ENCODE results near the gene CSTF2T.

The CSTF2T gene

DNA sequence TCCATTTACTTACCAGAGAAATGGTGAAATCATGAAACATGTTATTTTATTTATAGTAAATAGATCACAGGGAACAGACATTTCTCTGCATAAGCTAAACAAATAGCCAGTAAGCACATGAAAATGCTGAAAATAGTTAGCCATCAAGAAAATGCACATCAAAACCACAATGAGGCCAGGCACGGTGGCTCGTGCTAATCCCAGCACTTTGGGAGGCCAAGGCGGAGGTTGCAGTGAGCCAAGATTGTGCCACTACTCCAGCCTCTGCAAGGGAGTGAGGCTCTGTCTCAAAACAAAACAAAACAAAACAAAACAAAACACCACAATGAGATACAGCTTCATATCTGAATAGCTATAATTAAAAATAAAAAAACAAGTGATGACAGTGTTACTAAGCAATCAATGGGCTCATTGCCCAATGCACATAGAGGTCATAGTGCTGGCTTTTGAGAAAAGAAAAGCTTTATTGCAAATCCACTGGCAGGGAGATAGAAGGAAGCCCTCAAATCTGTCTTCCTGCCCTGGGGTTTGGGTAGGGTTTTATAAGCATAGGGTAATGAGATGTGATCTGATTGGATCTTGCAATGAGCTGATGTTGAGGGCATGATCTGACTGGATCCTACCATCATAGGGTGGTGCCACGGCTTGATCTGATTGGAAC is 16.2 kb downstream of the CSTF2T start:
- Histone ChIP-seq H3K79me2 (ENCODE audit: control insufficient read depth, low read length) (no peaks in the 10 kb centered on the region), H3F3A (ENCODE audit: control insufficient read depth, insufficient read depth) (no peaks in the 10 kb centered on the region), H4K20me1 (ENCODE audit: control insufficient read depth, insufficient read depth, low read depth, low read length) (no peaks in the 10 kb centered on the region), H3K4me3 (ENCODE audit: low read length) (no peak overlapping the region), H3K9me2 (replicated peaks; ENCODE audit: control insufficient read depth, low read length) (no peaks in the 10 kb centered on the region), H3K9me3 (ENCODE audit: control insufficient read depth, insufficient read depth, low read length) (no peaks in the 10 kb centered on the region), H3K36me3 (ENCODE audit: control insufficient read depth, low read length) (no peaks in the 10 kb centered on the region), H3K4me1 (ENCODE audit: control insufficient read depth, low read length) (no peaks in the 10 kb centered on the region), H3K27me3 (ENCODE audit: control insufficient read depth, low read length) (peaks cover 4% of the 10 kb centered on the region), H3K27ac (ENCODE audit: low read depth, low read length) (no peak overlapping the region), H3K4me2 (ENCODE audit: low read length) (no peak overlapping the region)
- TF ChIP-seq, protein P1, sequence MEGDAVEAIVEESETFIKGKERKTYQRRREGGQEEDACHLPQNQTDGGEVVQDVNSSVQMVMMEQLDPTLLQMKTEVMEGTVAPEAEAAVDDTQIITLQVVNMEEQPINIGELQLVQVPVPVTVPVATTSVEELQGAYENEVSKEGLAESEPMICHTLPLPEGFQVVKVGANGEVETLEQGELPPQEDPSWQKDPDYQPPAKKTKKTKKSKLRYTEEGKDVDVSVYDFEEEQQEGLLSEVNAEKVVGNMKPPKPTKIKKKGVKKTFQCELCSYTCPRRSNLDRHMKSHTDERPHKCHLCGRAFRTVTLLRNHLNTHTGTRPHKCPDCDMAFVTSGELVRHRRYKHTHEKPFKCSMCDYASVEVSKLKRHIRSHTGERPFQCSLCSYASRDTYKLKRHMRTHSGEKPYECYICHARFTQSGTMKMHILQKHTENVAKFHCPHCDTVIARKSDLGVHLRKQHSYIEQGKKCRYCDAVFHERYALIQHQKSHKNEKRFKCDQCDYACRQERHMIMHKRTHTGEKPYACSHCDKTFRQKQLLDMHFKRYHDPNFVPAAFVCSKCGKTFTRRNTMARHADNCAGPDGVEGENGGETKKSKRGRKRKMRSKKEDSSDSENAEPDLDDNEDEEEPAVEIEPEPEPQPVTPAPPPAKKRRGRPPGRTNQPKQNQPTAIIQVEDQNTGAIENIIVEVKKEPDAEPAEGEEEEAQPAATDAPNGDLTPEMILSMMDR (IDR thresholded peaks at IDR 0.05; ENCODE audit: low read depth, low read length, poor library complexity, severe bottlenecking): no peak
- no peak for TF ChIP-seq EZH2phosphoT487 (IDR thresholded peaks at IDR 0.05; ENCODE audit: borderline replicate concordance, low read length)

DNA sequence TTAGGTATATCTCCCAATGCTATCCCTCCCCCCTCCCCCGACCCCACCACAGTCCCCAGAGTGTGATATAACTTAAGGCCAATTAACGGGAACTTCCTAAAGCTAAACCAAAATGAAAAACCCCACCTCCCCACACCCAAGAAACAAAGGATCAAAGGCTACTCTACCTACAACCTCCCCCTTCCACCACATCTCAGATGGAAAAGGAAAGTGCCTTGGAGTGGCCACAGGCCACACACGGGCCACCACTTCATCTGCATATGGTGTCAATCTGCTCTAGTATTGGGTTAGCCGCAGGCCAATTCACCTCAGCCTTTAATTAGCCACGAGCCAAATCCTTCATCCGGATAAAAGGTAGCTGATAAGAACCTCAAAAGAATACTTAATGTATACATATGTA is 19.6 kb downstream of the CSTF2T start:
- no peak overlapping the region for H3K4me3 ChIP-seq (ENCODE audit: low read length)
- H3K36me3 ChIP-seq (ENCODE audit: control insufficient read depth, low read length): no peaks in the 10 kb centered on the region
- H3K27ac ChIP-seq (ENCODE audit: low read depth, low read length): no peak overlapping the region
- H3K79me2 ChIP-seq (ENCODE audit: control insufficient read depth, low read length): no peaks in the 10 kb centered on the region
- no peaks in the 10 kb centered on the region for H3F3A ChIP-seq (ENCODE audit: control insufficient read depth, insufficient read depth)
- TF ChIP-seq, protein P1 (IDR thresholded peaks at IDR 0.05; ENCODE audit: low read depth, low read length, poor library complexity, severe bottlenecking): no peak
- no peak for TF ChIP-seq EZH2phosphoT487 (IDR thresholded peaks at IDR 0.05; ENCODE audit: borderline replicate concordance, low read length)
- H3K9me3 ChIP-seq (ENCODE audit: control insufficient read depth, insufficient read depth, low read length): no peaks in the 10 kb centered on the region
- no peaks in the 10 kb centered on the region for H3K9me2 ChIP-seq (replicated peaks; ENCODE audit: control insufficient read depth, low read length)
- H3K4me2 ChIP-seq (ENCODE audit: low read length): no peak overlapping the region
- peaks cover 4% of the 10 kb centered on the region for H3K27me3 ChIP-seq (ENCODE audit: control insufficient read depth, low read length)
- H4K20me1 ChIP-seq (ENCODE audit: control insufficient read depth, insufficient read depth, low read depth, low read length): no peaks in the 10 kb centered on the region
- no peaks in the 10 kb centered on the region for H3K4me1 ChIP-seq (ENCODE audit: control insufficient read depth, low read length)

DNA sequence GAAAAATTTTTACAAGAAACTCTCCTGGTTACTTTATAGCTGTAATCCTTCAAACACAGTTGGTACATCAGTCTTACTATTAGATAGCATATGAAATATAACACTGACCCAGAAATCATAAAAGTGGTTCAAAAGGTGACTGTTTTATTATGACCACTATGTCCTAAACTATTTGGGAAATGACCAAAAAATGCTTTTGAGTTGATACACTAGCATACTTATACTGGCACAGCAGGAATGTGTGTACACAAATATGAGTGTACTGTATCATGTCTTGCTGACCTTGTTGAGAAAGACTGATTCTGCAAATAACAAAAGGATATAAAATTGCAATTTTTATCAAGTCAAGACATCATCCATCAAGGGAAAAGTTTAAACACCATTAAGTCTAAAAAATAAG is 24.3 kb downstream of the CSTF2T start:
- Histone ChIP-seq H3K36me3 (ENCODE audit: control insufficient read depth, low read length) (no peaks in the 10 kb centered on the region), H3K79me2 (ENCODE audit: control insufficient read depth, low read length) (no peaks in the 10 kb centered on the region), H4K20me1 (ENCODE audit: control insufficient read depth, insufficient read depth, low read depth, low read length) (no peaks in the 10 kb centered on the region), H3K27ac (ENCODE audit: low read depth, low read length) (no peak overlapping the region), H3K4me2 (ENCODE audit: low read length) (no peak overlapping the region), H3K9me3 (ENCODE audit: control insufficient read depth, insufficient read depth, low read length) (no peaks in the 10 kb centered on the region), H3F3A (ENCODE audit: control insufficient read depth, insufficient read depth) (no peaks in the 10 kb centered on the region), H3K4me3 (ENCODE audit: low read length) (no peak overlapping the region), H3K9me2 (replicated peaks; ENCODE audit: control insufficient read depth, low read length) (no peaks in the 10 kb centered on the region), H3K4me1 (ENCODE audit: control insufficient read depth, low read length) (no peaks in the 10 kb centered on the region), H3K27me3 (ENCODE audit: control insufficient read depth, low read length) (no peaks in the 10 kb centered on the region; the same call in 1 of the 2 replicates)
- TF ChIP-seq, protein P1 (IDR thresholded peaks at IDR 0.05; ENCODE audit: low read depth, low read length, poor library complexity, severe bottlenecking): no peak
- no peak for TF ChIP-seq EZH2phosphoT487 (IDR thresholded peaks at IDR 0.05; ENCODE audit: borderline replicate concordance, low read length)

All from DOHH2 (cell line).